ENCODE data around the gene ARMH3.

ARMH3 gene

GRCh38 chr10:101974091-101974971 is 81.6 kb downstream of the ARMH3 start:
- DNase-seq = no peak

GRCh38 chr10:101972761-101973160 is 83.2 kb downstream of the ARMH3 start:
- no peak for DNase-seq

- no peak for DNase-seq
These were observed 86.5 kb downstream of the ARMH3 start for GRCh38 chr10:101969412-101969922.

- DNase-seq = no peak
These were observed 87.0 kb downstream of the ARMH3 start for GRCh38 chr10:101968940-101969321.

- no peak for DNase-seq
These were observed 87.6 kb downstream of the ARMH3 start for GRCh38 chr10:101968286-101968939.

- no peak for DNase-seq
These were observed 88.3 kb downstream of the ARMH3 start for GRCh38 chr10:101967713-101968112.

- no peak for DNase-seq
These were observed 88.9 kb downstream of the ARMH3 start for GRCh38 chr10:101967119-101967518.

- DNase-seq = no peak
These were observed 90.8 kb downstream of the ARMH3 start for GRCh38 chr10:101965075-101965765.

GRCh38 chr10:101961591-101962498 is 94.1 kb downstream of the ARMH3 start:
- DNase-seq = no peak

GRCh38 chr10:101960879-101961395 is 95.0 kb downstream of the ARMH3 start:
- no peak for DNase-seq

- DNase-seq = no peak
These were observed 96.5 kb downstream of the ARMH3 start for GRCh38 chr10:101959346-101959916.

- DNase-seq = no peak
These were observed 97.3 kb downstream of the ARMH3 start for GRCh38 chr10:101958691-101959090.

- DNase-seq = no peak
These were observed 99.1 kb downstream of the ARMH3 start for GRCh38 chr10:101956898-101957297.

- no peak for DNase-seq
These were observed 99.9 kb downstream of the ARMH3 start for GRCh38 chr10:101956117-101956516.

- DNase-seq = no peak
These were observed 103.8 kb downstream of the ARMH3 start for GRCh38 chr10:101952191-101952590.

- DNase-seq = no peak
These were observed 105.8 kb downstream of the ARMH3 start for GRCh38 chr10:101950213-101950612.

- no peak for DNase-seq
These were observed 114.1 kb downstream of the ARMH3 start for GRCh38 chr10:101941871-101942270.

GRCh38 chr10:101940916-101941315 is 115.1 kb downstream of the ARMH3 start:
- DNase-seq = no peak

- DNase-seq = no peak
These were observed 116.2 kb downstream of the ARMH3 start for GRCh38 chr10:101939729-101940128.

- DNase-seq = no peak
These were observed 116.8 kb downstream of the ARMH3 start for GRCh38 chr10:101939008-101939648.

GRCh38 chr10:101938305-101939007 is 117.5 kb downstream of the ARMH3 start:
- DNase-seq = no peak

All from NK-92 treated with Interleukin-12 subunit alpha and Interleukin-12 subunit beta, amount 100 ng/mL, for 24 hours (cell line).